Measurements from ENCODE around the gene FOXF1. TPM values are rescaled to one million over a fixed set of nuclear protein-coding genes. Genes with fewer than 3 reads are reported as not detected.

The FOXF1 gene
- total and polyA plus RNA-seq, 2 of the 13 experiments (the other 11 are each of a cell fraction or from before 2014, with no cell fraction given), result not detected

- FAIRE-seq (no peak), DNase-seq (ENCODE audit: low spot score) (no peak), ATAC-seq (no peak)
- Histone ChIP-seq H3K4me2 (ENCODE audit: low read depth, low read length) (no peak overlapping the region), H3K9ac (ENCODE audit: insufficient read depth, low read depth, low read length) (no peak overlapping the region), H3K27me3 (ENCODE audit: control insufficient read depth in 1 of 2, insufficient read depth in 2 of 2, low read length in 2 of 2) (peaks cover 9 to 43% of the 10 kb centered on the region in 2 experiments; a peak in 4 of 5 replicates), H2AFZ (ENCODE audit: low read length) (no peak overlapping the region), H3K36me3 (replicated peaks in 1 of 2; ENCODE audit: control insufficient read depth in 1 of 2, insufficient read depth in 2 of 2, low read length in 2 of 2) (no peaks in the 10 kb centered on the region), H3K4me1 (ENCODE audit: insufficient read depth, low read length) (no peaks in the 10 kb centered on the region), H3K9me3 (ENCODE audit: low read length) (no peaks in the 10 kb centered on the region; the same call in 1 of the 2 replicates), H4K20me1 (ENCODE audit: insufficient read depth, low read length) (no peaks in the 10 kb centered on the region), H3K4me3 (replicated peaks in 1 of 3; ENCODE audit: insufficient read depth in 1 of 3, low read depth in 2 of 3, low read length in 3 of 3) (no peak overlapping the region), H3K79me2 (ENCODE audit: insufficient read depth, low read length) (no peaks in the 10 kb centered on the region), H3K27ac (ENCODE audit: extremely low read length, insufficient read depth, low read length) (no peak overlapping the region)
- no TSS peak for BruUV-seq (replicated peaks)
- in situ Hi-C loops (cut with HindIII; ENCODE audit: extremely low pct_ligation_motif_present, low pct_unique_long_range_greater_than_20kb), result no loop called here
- intact Hi-C loops (cut with micrococcal nuclease; ENCODE audit: unreplicated experiment), result no loop called here
- WGBS (ENCODE audit: low lambda C conversion rate), result 0% methylated on average over 3 of the region's 3 CpGs
- CTCF ChIA-PET (ENCODE audit: low intra/inter-chr PET ratio, low total read pairs), result no interaction called here
- POLR2A ChIA-PET, result no interaction called here
- no peak for TF ChIP-seq ZBTB49 (CRISPR knock-in tag; IDR thresholded peaks at IDR 0.05; ENCODE audit: borderline replicate concordance)
- TF ChIP-seq TCF7L2 (IDR thresholded peaks at IDR 0.05; ENCODE audit: low read depth, low read length), result no peak
- no peak for TF ChIP-seq ZNF136 (CRISPR knock-in tag; IDR thresholded peaks at IDR 0.05; ENCODE audit: low read depth)
- no peak for TF ChIP-seq ZNF350 (CRISPR knock-in tag; IDR thresholded peaks at IDR 0.05; ENCODE audit: borderline replicate concordance, low read depth)
- no peak for TF ChIP-seq ZFP91 (CRISPR knock-in tag; IDR thresholded peaks at IDR 0.05; ENCODE audit: borderline replicate concordance)
- no peak for TF ChIP-seq ZMYM2 (CRISPR knock-in tag; IDR thresholded peaks at IDR 0.05)
- no peak for TF ChIP-seq ARID5B (CRISPR knock-in tag; IDR thresholded peaks at IDR 0.05)
- TF ChIP-seq ZNF276 (CRISPR knock-in tag; IDR thresholded peaks at IDR 0.05; ENCODE audit: low read depth), result no peak
- TF ChIP-seq DMTF1 (CRISPR knock-in tag; IDR thresholded peaks at IDR 0.05), result no peak
- no peak for TF ChIP-seq CEBPG (CRISPR knock-in tag; IDR thresholded peaks at IDR 0.05)
These were observed 24.6 kb upstream of the FOXF1 start for GRCh38 chr16:86485746-86486145.

Measured in HepG2 (cell line).